Peyer's patch (tissue), 4 donors: Measurements from ENCODE around the gene RPL13A. TPM values are rescaled to one million over a fixed set of nuclear protein-coding genes. Genes with fewer than 3 reads are reported as not detected.

Experiments used
- DNase-seq, 3 donors: peaks; one replicate each; pipeline ENCODE4 v3.0.0-alpha.2; 2017 to 2019
- H3K27ac ChIP-seq, 4 donors: fragments of 200-600 bp; sonication (generic); one replicate each; pipeline ENCODE4 v1.5.1; 2016 to 2019
- H3K27me3 ChIP-seq, 2 donors: fragments of 200-600 bp; sonication (generic); one replicate each; pipeline ENCODE4 v1.5.1; 2019
- H3K36me3 ChIP-seq, 3 donors: fragments of 200-600 bp; sonication (generic); one replicate each; pipeline ENCODE4 v1.5.1; 2016 to 2019
- H3K4me1 ChIP-seq, 4 donors: fragments of 200-600 bp; sonication (generic); one replicate each; pipeline ENCODE4 v1.5.1; 2016 to 2019
- H3K4me3 ChIP-seq, 4 donors: fragments of 200-600 bp; sonication (generic); 1 replicate in 3 of 4; 2 replicates in 1 of 4; pipeline ENCODE4 v1.5.1; 2016 to 2019; ENCODE audit warnings: mild to moderate bottlenecking in 1 of 4
- H3K9me3 ChIP-seq, 4 donors: fragments of 200-600 bp; sonication (generic); one replicate each; pipeline ENCODE4 v1.5.1; 2016 to 2019; ENCODE audit warnings: mild to moderate bottlenecking in 1 of 4
- CTCF ChIP-seq, 6 experiments: fragments of 450-650 bp in 4 of 6; fragments of 200-600 bp in 2 of 6; sonication (generic) in 1 of 6; IDR thresholded peaks; one replicate each; pipeline ENCODE4 v1.5.1; 2017 to 2019; ENCODE audit warnings: antibody characterized with exemption in 6 of 6, mild to moderate bottlenecking in 3 of 6, moderate library complexity in 1 of 6
- POLR2A ChIP-seq, 2 donors: fragments of 450-650 bp; IDR thresholded peaks; one replicate each; pipeline ENCODE4 v1.5.1; 2017; ENCODE audit warnings: antibody characterized with exemption in 2 of 2, mild to moderate bottlenecking in 2 of 2, moderate library complexity in 2 of 2
- total RNA-seq, 4 donors: library from RNA; depleted of rRNA; stranded (reverse); fragments of >200 nt; gene quantifications; one replicate each; pipeline ENCODE4 v1.1.0, GENCODE V29; 2016

Gene RPL13A
- total RNA-seq, 4 donors from 2014 or later, result 1,523 to 3,539 (median 1,798) TPM

- Histone ChIP-seq H3K27ac (peak overlapping the region in 2 of 4 donors; percentile 4 to 61), H3K4me1 (peaks cover 0 to 42% (median 8%) of the 10 kb centered on the region in 4 donors)
- no peak for TF ChIP-seq CTCF (IDR thresholded peaks at IDR 0.05)
- peak in 1 of 2 donors; percentile 11 for TF ChIP-seq POLR2A (IDR thresholded peaks at IDR 0.05)
Measured at GRCh38 chr19:49515767-49516166, 28.4 kb downstream of the RPL13A start.

GRCh38 chr19:49518033-49518432 lies 30.6 kb downstream of the RPL13A start:
- Histone ChIP-seq H3K9me3 (no peaks in the 10 kb centered on the region), H3K27me3 (no peaks in the 10 kb centered on the region), H3K4me3 (no peak overlapping the region), H3K36me3 (peaks cover 0 to 22% (median 0%) of the 10 kb centered on the region in 3 donors), H3K27ac (no peak overlapping the region), H3K4me1 (peaks cover 0 to 30% (median 3%) of the 10 kb centered on the region in 4 donors)
- no peak for DNase-seq
- no peak for TF ChIP-seq POLR2A (IDR thresholded peaks at IDR 0.05)
- no peak for TF ChIP-seq CTCF (IDR thresholded peaks at IDR 0.05)

More at GRCh38 chr19:49515767-49516166, 28.4 kb downstream of the RPL13A start:
- Histone ChIP-seq H3K27me3 (no peaks in the 10 kb centered on the region), H3K36me3 (peaks cover 0 to 6% (median 0%) of the 10 kb centered on the region in 3 donors), H3K9me3 (no peaks in the 10 kb centered on the region), H3K4me3 (peak overlapping the region in 2 of 4 donors; percentile 79 to 90)
- DNase-seq, result peak in 2 of 3 donors; percentile 55 to 65

GRCh38 chr19:49520705-49521319 lies 33.4 kb downstream of the RPL13A start:
- H3K4me1 ChIP-seq, result peaks cover 0 to 11% (median 0%) of the 10 kb centered on the region in 4 donors
- no peak overlapping the region for H3K4me3 ChIP-seq
- DNase-seq, result no peak
- TF ChIP-seq CTCF (IDR thresholded peaks at IDR 0.05) (no peak), POLR2A (IDR thresholded peaks at IDR 0.05) (no peak)
- H3K27ac ChIP-seq, result no peak overlapping the region
- H3K36me3 ChIP-seq, result peaks cover 0 to 45% (median 0%) of the 10 kb centered on the region in 3 donors
- H3K27me3 ChIP-seq, result no peaks in the 10 kb centered on the region
- no peaks in the 10 kb centered on the region for H3K9me3 ChIP-seq

GRCh38 chr19:49524812-49525455 lies 37.5 kb downstream of the RPL13A start:
- no peak overlapping the region for H3K4me3 ChIP-seq
- H3K9me3 ChIP-seq, result no peaks in the 10 kb centered on the region
- DNase-seq, result no peak
- H3K27me3 ChIP-seq, result no peaks in the 10 kb centered on the region
- peaks cover 0 to 69% (median 0%) of the 10 kb centered on the region in 3 donors for H3K36me3 ChIP-seq
- TF ChIP-seq CTCF (IDR thresholded peaks at IDR 0.05), result no peak
- peaks cover 0 to 15% (median 5%) of the 10 kb centered on the region in 4 donors for H3K4me1 ChIP-seq
- H3K27ac ChIP-seq, result no peak overlapping the region

GRCh38 chr19:49528211-49528771 lies 40.9 kb downstream of the RPL13A start:
- peak overlapping the region; percentile 31 to 43 (median 37) for H3K4me3 ChIP-seq
- no peak for DNase-seq
- H3K27me3 ChIP-seq, result no peaks in the 10 kb centered on the region
- TF ChIP-seq CTCF (IDR thresholded peaks at IDR 0.05) (no peak), POLR2A (IDR thresholded peaks at IDR 0.05) (no peak)
- peak overlapping the region in 3 of 4 donors; percentile 25 to 46 (median 33) for H3K27ac ChIP-seq
- H3K9me3 ChIP-seq, result no peaks in the 10 kb centered on the region
- H3K36me3 ChIP-seq, result peaks cover 0 to 67% (median 0%) of the 10 kb centered on the region in 3 donors
- H3K4me1 ChIP-seq, result peaks cover 0 to 18% (median 5%) of the 10 kb centered on the region in 4 donors
